ENCODE data around the gene ACSS1.

The ACSS1 gene

DNA sequence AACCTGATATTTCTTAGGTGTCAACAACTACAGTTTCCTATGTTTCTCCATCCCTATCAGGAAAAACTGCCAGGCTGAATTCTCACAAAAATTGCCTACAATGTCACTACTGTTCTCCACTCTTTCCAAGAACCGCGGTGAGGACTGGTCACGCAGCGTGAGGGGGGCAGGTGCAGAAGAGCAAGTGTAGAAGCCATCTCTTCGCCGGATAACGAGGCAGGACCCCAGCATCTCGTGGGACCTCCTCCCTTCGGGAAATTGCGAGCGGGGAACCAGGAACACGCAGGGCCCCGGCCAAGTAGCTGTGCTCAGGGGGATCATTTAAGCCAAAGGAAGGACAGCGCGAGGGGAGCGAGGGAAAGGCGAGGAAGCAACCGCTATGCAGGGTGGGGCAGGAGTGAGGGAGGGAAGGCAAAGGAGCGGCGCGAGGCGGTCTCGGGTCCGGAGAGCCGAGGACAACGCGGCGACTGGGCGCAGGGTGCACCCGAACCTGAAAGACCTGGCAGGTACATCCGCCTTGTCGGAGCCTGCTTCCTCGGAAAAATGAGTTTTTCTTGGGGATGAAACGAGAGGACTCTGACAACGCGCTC is 65.9 kb downstream of the ACSS1 start:
- DNase-seq: no peak

GRCh38 chr20:24990810-24991252 is 67.1 kb downstream of the ACSS1 start:
- DNase-seq: no peak

DNA sequence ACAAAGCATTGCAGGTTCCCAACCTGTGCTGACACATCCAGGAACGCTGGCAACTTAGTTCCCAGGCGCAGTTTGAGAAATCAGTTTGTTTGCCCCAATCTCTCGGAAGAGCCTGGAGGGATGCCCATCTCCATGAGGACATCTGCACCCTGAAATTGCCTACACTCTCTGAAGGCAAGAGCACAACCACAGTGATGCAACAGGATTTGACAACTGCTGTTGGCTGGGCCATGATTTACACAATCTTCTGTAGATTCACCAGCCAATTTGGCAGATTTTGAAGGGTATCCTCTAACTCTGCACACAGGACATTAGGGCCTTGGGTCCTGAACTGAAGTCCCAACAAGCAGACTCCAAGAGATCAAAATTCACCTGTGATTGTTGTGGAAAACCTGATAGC is 68.8 kb downstream of the ACSS1 start:
- DNase-seq: no peak

DNA sequence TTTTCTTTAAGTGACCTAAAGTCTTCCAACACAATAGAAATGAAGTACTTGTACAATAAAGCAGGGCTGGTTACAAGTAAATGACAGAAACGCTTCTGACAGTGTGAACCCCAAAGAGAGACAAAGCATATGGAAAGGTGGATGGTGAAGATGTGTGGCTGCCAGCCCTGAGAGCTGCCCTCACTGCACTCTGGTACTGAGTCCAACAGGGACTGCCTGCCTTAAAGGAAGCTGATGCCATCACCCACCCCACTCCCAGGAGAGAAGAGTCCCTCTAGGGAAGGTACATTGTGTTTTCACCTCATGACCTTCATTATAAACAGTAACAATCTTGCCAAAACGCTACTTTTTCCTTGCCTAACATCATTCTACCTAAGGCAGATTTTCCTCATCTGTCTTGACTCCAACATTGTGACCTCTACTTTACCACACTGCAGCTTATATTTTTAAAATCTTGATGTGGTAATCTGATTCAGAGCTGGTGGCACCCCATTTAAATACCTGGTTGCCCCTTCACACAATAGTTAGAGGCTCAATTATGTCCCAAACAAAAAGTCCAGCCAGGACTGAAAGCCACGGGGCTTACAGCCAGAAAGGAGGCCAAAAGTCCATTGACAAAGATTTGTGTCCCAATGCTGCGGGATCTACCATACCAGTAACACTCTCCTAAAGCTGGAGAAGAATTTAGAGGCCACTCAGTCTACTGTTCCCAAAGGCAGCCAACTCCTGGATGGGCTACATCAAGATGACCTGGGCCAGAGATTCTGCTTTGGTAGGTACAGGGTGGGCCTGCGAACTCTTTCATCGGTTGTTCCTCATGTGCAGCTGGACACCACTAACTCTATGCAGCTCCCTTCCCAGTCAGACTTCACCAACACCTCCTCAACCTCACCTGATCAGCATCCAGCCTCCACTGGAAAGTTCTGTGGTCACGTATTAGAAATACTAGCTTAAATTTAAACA is 69.8 kb downstream of the ACSS1 start:
- DNase-seq: no peak

DNA sequence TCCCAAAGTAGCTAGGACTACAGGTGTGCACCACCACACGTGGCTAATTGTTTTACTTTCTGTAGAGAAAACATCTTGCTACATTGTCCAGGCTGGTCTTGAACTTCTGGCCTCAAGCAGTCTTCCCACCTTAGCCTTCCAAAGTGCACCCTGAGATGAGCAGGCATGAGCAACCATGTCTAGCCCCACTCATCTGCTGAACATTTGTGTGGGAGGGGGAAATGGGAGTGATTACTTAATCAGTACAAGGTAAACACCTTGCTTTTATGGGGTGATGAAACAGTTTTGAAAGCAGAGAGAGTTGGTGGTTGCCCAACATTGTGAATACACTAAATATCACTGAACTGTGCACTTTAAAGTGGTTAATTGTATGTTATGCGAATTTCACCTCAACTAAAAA is 70.7 kb downstream of the ACSS1 start:
- DNase-seq: no peak

GRCh38 chr20:24986436-24987015 is 71.4 kb downstream of the ACSS1 start:
- no peak for DNase-seq

DNA sequence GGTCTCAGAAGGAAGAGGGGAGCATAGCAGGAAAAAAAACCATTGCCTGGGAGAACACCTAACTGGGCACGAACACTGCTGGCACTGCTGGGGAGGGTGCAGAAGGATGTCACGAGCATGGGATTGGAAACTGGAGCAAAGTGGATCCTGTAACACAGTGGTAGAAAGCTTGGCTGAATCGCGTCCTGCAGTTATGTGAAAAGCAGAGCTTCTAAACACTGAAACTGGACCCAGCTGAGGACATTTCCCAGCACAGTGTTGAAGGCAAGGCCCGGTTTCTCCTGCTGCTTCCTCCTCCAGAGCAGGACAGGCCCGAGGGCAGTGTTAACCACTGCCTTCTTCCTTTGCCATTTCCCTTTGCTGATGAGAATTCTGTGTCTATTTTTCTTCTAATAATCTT is 72.1 kb downstream of the ACSS1 start:
- DNase-seq: no peak

DNA sequence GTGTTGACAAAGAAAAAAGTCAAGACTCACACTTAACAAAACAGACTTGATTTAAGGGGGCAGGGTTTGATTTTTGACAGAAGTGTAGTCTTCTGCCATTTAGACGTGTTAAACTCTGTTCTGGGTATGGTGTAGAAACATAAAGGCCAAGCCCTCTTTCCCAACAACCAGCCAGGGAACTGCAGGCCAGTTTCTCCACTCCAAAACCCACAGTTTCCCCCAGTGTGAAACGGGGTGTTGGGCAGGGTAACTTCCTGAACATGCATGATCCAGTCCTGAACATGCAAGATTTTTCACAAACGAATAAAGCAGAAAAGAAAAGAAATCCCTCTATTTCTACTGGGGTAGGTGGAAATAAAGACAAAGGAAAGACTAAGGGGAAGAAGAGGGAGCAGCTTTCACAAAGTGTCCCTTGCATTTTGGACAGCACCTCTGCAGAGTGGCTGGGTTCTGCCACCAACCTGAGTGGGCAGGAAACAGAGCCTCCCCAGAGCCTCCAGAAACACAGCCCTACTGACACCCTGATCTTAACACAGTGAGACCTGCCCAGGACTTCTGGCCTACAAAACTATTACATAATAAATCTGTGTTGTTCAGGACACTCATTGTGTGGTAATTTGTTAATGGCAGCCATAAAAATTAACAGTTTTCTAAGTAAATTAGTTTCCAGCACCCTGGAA is 72.8 kb downstream of the ACSS1 start:
- DNase-seq: no peak

DNA sequence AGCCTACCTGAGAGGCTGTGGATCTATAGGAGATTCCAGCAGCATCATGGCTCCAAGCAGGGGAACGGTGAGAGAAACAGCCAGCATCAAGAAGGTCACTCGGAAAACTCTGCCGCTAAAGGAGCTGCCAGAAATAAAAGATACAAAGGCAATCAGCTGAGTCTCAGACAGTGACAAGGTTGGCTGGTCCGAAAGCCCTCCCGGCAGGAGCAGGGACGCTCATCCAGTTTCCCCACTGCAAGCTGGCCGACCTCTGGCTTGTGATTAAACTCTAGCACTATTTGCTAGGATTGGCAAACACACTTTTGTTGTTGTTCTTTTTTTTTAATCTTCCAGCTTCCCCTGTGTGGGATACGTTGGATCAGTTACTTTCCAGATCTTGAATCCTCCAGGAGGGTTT is 74.0 kb downstream of the ACSS1 start:
- no peak for DNase-seq

GRCh38 chr20:24981790-24982189 is 76.1 kb downstream of the ACSS1 start:
- no peak for DNase-seq

DNA sequence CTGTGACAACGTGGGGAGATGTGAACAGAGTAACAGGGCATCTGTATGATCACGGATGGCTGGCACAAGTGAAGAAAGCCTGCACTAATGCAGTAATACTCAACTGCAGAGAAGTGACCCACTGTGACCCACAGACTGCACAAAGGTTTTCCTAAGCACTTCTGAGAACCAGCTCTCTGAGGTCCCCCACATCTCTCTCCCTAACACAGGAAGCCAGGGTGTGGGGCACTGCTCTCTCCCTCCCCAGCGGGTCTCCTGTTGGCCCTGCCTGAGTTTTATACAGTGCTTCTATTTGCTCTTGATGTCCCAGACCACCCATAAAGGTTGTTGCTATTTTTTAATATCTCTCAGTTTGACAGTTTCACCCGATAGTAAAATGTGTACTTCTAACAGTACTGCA is 76.7 kb downstream of the ACSS1 start:
- DNase-seq: no peak

DNA sequence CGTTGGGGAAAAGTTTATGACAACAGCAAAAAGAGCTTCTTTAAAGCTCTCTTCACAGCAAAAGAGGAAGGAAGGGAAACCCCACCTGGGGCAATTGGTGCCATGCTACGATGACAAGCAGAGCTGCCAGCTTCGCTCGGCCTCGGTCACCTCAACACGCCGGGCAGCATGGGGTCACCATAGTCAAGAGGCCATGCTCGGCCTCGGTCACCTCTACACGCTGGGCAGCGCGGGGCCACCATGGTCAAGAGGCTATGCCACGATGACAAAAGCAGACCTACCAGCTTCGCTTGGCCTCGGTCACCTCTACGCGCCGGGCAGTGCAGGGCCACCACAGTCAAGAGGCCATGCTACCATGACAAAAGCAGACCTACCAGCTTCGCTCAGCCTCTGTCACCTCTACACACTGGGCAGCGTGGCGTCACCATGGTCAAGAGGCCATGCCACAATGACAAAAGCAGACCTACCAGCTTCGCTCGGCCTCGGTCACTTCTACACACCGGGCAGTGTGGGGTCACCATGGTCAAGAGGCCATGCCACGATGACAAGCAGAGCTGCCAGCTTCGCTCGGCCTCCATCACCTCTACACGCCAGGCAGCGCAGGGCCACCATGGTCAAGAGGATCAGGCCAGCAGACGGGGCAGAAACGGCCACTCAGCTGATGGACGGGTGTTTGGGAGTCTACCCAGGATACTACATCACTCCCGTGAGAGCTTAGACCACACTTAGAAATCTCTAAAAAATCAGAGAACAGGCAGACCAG is 77.5 kb downstream of the ACSS1 start:
- no peak for DNase-seq

DNA sequence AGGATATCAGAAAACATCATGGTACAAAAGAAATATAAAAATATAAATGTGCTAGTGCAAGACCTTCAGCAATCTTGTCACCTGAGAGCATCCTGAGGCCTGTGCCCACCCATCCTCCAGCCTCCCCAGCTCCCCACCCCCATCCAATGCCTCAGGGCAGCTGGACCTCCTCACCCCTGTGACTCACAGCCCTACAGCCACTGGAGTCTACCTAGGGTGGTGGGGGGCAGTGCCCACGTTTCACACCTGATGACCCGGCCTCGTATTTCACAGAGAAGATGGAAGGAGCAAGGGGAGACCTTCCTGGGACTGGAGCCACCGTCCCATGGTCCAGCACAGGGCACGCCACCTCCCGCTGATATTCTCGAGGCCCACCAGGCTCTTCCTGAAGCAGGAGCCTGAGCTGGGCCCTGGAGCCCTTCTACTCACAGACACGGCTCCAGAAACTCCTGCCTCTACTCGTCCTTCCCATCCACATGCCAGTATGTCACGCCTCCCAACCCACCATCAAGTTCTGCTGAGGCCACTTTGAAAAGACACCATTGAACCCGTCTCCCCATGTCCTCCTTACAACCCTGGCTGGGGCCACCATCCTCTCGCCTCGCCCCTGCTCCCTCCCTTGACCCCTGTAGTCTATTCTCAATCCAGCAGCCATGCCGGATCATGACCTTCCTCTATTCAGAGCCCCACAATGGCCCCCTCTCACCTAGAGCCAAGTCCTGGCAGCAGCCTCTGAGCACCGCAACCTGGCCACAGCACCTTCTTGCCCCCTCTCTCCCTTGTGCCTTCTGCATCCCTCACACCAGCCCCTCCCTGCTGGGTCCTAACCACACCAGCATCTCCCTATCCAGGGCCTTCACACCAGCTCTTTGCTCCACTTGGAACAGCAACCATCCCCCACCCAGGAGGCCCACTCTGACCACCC is 78.6 kb downstream of the ACSS1 start:
- DNase-seq: no peak

GRCh38 chr20:24978513-24978912 is 79.4 kb downstream of the ACSS1 start:
- no peak for DNase-seq

- no peak for DNase-seq
Observed at GRCh38 chr20:24977797-24978196, 80.1 kb downstream of the ACSS1 start.

DNA sequence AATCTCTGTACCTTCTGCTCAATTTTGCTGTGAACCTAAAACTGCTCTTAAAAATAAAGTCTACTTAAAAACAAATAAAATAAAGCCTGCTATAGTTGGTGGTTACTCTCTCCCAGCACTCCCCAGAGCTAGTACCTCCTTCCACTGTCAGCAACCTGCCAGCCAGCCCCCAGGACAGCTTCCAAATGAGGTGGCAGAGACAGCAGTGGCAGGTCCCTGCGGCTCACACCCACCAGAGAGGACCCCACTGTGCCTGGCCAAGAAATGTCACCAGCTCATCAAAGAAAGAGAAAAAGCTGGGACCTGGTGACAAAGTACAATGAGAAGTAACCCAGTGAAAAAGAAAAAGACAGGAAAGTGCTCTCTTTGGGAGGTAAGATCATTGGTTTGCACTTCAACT is 80.6 kb downstream of the ACSS1 start:
- no peak for DNase-seq

DNA sequence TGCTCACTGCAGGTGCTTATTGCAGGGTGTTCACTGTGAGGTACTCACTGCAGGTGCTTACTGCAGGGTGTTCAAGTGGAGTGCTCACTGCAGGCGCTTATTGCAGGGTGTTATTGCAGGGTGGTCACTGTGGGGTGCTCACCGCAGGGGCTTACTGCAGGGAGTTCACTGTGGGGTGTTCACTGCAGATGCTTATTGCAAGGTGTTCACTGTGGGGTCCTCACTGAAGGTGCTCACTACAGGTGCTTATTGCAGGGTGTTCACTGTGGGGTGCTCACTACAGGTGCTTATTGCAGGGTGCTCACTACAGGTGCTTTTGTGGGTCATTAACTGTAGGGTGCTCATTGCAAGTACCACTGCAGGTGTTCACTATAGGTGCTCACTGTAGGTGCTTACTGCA is 85.6 kb downstream of the ACSS1 start:
- no peak for DNase-seq

GRCh38 chr20:24971376-24972101 is 86.4 kb downstream of the ACSS1 start:
- DNase-seq: no peak

DNA sequence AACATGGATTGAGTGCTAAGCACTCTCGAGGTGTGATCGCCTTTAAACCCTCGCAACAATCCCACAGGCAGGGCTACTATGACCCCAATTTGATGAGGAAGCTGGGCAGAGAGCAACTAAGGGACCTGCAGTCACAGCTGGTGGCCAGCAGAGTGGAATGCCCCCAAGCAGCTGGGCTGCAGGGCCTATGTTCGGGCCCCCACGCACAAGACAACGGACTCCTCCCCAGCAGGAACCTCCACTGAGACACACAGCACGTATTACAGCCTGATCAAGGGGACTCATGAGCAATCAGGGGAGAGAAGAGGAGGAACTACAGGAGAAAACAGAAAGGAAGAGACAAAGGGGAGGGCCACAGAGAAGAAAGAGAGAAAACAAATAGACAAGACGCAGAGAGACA is 87.2 kb downstream of the ACSS1 start:
- no peak for DNase-seq

GRCh38 chr20:24970030-24970553 is 87.8 kb downstream of the ACSS1 start:
- DNase-seq: no peak

All from activated naive CD4-positive, alpha-beta T cell (primary cell).